Endothelial cell (in vitro differentiated cells): ENCODE measurements around the gene TRO. TPM values are rescaled to one million over a fixed set of nuclear protein-coding genes. Genes with fewer than 3 reads are reported as not detected.

Experiments used
- DNase-seq: peaks from one replicate; pipeline ENCODE4 v3.0.0; 2021; ENCODE audit warnings: low spot score
- H3K27ac Mint-ChIP-seq: one replicate; pipeline ENCODE4 v1.8.0; 2021; ENCODE audit warnings: mixed read lengths, inconsistent platforms; ENCODE audit not compliant: unreplicated experiment
- H3K27me3 Mint-ChIP-seq: one replicate; pipeline ENCODE4 v1.8.0; 2021; ENCODE audit warnings: mild to moderate bottlenecking, moderate library complexity, mixed read lengths, inconsistent platforms; ENCODE audit not compliant: unreplicated experiment
- H3K36me3 Mint-ChIP-seq: one replicate; pipeline ENCODE4 v1.8.0; 2021; ENCODE audit warnings: mild to moderate bottlenecking, low read depth, mixed read lengths, inconsistent platforms; ENCODE audit not compliant: unreplicated experiment
- H3K4me1 Mint-ChIP-seq: one replicate; pipeline ENCODE4 v1.8.0; 2021; ENCODE audit warnings: mild to moderate bottlenecking, mixed read lengths, inconsistent platforms; ENCODE audit not compliant: unreplicated experiment
- H3K4me3 Mint-ChIP-seq: one replicate; pipeline ENCODE4 v1.8.0; 2021; ENCODE audit warnings: mild to moderate bottlenecking, mixed read lengths, inconsistent platforms; ENCODE audit not compliant: unreplicated experiment
- H3K9me3 Mint-ChIP-seq: one replicate; pipeline ENCODE4 v1.8.0; 2021; ENCODE audit warnings: mixed read lengths, inconsistent platforms; ENCODE audit not compliant: unreplicated experiment
- total RNA-seq: library from RNA; stranded (reverse); fragmentation: NEBNext Ultra II Directional; extraction: Animal tissue kit (Norgen Biotek cat#: 25700); gene quantifications from one replicate; pipeline ENCODE4 v1.2.1, GENCODE V29; 2021; ENCODE audit not compliant: unreplicated experiment
- TF ChIP-seq, protein P1 (sequence below): fragments of 200-600 bp; sonication (generic); IDR thresholded peaks from one replicate; pipeline ENCODE4 v1.5.0; 2021; ENCODE audit warnings: antibody characterized with exemption; ENCODE audit not compliant: unreplicated experiment

Gene TRO
- total RNA-seq, 1 donor from 2014 or later = 184 TPM

DNA sequence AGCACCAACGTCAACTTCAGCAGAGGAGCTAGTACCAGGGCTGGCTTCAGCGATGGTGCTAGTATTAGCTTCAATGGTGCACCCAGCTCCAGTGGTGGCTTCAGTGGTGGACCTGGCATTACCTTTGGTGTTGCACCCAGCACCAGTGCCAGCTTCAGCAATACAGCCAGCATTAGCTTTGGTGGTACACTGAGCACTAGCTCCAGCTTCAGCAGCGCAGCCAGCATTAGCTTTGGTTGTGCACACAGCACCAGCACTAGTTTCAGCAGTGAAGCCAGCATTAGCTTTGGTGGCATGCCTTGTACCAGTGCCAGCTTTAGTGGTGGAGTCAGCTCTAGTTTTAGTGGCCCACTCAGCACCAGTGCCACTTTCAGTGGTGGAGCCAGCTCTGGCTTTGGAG, 8.3 kb downstream of the TRO start:
- no peak for DNase-seq
- peaks cover 39% of the 10 kb centered on the region for H3K36me3 Mint-ChIP-seq
- no peak overlapping the region for H3K4me3 Mint-ChIP-seq
- TF ChIP-seq, protein P1, sequence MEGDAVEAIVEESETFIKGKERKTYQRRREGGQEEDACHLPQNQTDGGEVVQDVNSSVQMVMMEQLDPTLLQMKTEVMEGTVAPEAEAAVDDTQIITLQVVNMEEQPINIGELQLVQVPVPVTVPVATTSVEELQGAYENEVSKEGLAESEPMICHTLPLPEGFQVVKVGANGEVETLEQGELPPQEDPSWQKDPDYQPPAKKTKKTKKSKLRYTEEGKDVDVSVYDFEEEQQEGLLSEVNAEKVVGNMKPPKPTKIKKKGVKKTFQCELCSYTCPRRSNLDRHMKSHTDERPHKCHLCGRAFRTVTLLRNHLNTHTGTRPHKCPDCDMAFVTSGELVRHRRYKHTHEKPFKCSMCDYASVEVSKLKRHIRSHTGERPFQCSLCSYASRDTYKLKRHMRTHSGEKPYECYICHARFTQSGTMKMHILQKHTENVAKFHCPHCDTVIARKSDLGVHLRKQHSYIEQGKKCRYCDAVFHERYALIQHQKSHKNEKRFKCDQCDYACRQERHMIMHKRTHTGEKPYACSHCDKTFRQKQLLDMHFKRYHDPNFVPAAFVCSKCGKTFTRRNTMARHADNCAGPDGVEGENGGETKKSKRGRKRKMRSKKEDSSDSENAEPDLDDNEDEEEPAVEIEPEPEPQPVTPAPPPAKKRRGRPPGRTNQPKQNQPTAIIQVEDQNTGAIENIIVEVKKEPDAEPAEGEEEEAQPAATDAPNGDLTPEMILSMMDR = no peak
- H3K27me3 Mint-ChIP-seq = peaks cover 4% of the 10 kb centered on the region
- H3K4me1 Mint-ChIP-seq = peaks cover 4% of the 10 kb centered on the region
- H3K27ac Mint-ChIP-seq = no peak overlapping the region
- H3K9me3 Mint-ChIP-seq = no peaks in the 10 kb centered on the region

DNA sequence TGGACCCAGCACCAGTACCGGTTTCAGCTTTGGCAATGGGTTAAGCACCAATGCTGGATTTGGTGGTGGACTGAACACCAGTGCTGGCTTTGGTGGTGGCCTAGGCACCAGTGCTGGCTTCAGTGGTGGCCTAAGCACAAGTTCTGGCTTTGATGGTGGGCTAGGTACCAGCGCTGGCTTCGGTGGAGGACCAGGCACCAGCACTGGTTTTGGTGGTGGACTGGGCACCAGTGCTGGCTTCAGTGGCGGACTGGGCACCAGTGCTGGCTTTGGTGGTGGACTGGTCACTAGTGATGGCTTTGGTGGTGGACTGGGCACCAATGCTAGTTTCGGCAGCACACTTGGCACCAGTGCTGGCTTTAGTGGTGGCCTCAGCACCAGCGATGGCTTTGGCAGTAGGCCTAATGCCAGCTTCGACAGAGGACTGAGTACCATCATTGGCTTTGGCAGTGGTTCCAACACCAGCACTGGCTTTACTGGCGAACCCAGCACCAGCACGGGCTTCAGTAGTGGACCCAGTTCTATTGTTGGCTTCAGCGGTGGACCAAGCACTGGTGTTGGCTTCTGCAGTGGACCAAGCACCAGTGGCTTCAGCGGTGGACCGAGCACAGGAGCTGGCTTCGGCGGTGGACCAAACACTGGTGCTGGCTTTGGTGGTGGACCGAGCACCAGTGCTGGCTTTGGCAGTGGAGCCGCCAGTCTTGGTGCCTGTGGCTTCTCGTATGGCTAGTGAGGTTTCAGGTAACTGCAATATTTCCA, 9.8 kb downstream of the TRO start:
- DNase-seq = no peak
- no peak overlapping the region for H3K4me3 Mint-ChIP-seq
- peaks cover 26% of the 10 kb centered on the region for H3K36me3 Mint-ChIP-seq
- peaks cover 4% of the 10 kb centered on the region for H3K4me1 Mint-ChIP-seq
- TF ChIP-seq, protein P1 = no peak
- H3K27ac Mint-ChIP-seq = no peak overlapping the region
- no peaks in the 10 kb centered on the region for H3K9me3 Mint-ChIP-seq
- H3K27me3 Mint-ChIP-seq = peaks cover 3% of the 10 kb centered on the region

DNA sequence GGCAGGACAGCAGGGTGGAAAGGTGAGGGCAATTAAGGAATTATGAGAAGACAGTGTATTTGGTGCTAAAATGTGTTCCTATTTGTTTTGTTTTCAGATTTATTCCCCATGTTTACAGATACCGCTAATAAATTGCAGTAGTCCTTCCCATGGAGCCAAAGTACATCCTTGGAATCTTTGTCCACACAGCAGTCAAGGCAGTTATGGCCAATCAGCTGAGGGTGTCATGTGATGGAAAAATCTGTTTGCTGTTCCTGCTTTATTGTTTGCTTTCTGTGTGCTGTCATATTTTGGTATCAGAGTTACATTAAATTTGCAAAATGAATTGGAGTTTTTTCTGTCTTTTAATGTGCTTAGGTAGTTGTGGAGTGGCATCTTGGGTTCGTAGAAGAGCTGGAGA, 10.5 kb downstream of the TRO start:
- Mint-ChIP-seq H3K27me3 (peaks cover 3% of the 10 kb centered on the region), H3K27ac (no peak overlapping the region), H3K4me3 (no peak overlapping the region), H3K4me1 (no peaks in the 10 kb centered on the region), H3K9me3 (no peaks in the 10 kb centered on the region), H3K36me3 (peaks cover 22% of the 10 kb centered on the region)
- TF ChIP-seq, protein P1 = no peak
- no peak for DNase-seq

DNA sequence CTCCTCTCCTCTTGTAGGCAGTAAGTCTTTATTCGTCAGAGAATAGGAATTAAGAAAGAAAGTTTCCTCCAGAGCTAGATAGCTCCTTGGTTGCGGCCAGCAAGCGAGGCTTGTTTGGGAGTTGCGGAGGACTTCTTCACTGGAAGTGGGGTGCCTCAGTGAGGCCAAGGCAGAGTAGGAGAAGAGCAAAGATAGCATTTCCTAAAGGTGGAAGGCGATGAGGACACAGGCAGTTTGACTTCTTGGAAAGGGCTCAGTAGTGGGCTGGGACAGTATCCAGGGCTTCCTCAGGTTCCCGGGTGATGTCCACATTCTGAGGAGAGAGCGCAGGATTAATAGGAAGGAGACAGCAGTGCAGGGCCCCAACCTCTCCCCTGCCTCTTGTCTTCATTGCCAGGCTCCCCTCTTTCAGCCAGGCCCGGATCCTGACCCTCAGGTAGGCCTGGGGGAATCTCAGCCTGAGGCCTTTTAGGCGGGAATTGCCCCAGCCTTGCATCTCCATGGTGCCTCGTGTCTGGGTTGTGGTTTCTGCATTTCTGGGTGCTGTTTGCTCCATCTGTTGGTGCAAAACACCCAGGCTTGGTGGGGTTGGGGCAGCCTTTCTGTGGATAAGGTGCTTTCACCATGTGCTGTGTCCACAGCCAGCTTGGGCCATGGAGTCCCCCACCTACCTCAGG, 12.7 kb downstream of the TRO start:
- peaks cover 11% of the 10 kb centered on the region for H3K36me3 Mint-ChIP-seq
- no peak overlapping the region for H3K4me3 Mint-ChIP-seq
- no peak overlapping the region for H3K27ac Mint-ChIP-seq
- no peaks in the 10 kb centered on the region for H3K9me3 Mint-ChIP-seq
- no peaks in the 10 kb centered on the region for H3K4me1 Mint-ChIP-seq
- DNase-seq = no peak
- H3K27me3 Mint-ChIP-seq = peaks cover 3% of the 10 kb centered on the region
- TF ChIP-seq, protein P1 = no peak

DNA sequence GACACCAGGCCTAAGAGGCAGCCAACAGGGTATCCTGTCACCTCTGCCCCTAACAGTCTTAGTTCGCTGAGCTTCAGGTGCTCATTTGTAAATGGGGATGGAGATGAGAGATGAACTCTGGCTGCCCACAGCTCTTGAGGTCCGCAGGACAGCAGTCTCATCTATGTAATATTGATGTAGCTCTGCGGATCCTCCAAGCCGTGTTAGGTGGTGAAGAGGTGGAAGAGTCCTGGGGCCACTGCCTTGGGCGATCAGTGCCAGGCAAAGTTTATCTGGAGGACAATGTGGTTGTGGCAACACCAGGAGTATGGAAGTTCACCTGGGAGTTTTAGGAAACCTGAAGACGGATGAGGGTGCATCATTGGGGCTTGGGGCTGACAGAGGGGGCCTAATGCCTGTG, 13.4 kb downstream of the TRO start:
- H3K27ac Mint-ChIP-seq = no peak overlapping the region
- no peak for DNase-seq

More for the DNA sequence above, 13.4 kb downstream of the TRO start:
- peaks cover 3% of the 10 kb centered on the region for H3K27me3 Mint-ChIP-seq
- H3K4me3 Mint-ChIP-seq = no peak overlapping the region
- TF ChIP-seq, protein P1 = no peak
- peaks cover 8% of the 10 kb centered on the region for H3K36me3 Mint-ChIP-seq
- no peaks in the 10 kb centered on the region for H3K9me3 Mint-ChIP-seq
- no peaks in the 10 kb centered on the region for H3K4me1 Mint-ChIP-seq
